ENCODE results near the gene LIN9.
"Not testable (repeated sequence)": the region's sequence is repeated elsewhere in the genome, so short reads cannot be mapped to it uniquely, and the experiment has no call there.

LIN9 gene

GRCh38 chr1:226252841-226253240 lies 56.1 kb downstream of the LIN9 start:
- H2BK5ac ChIP-seq (ENCODE audit: low read depth, low read length, poor library complexity), result not testable (repeated sequence)

GRCh38 chr1:226250511-226250910 lies 58.5 kb downstream of the LIN9 start:
- Histone ChIP-seq H3K79me2 (ENCODE audit: control insufficient read depth, insufficient read depth, low read length, poor library complexity) (no peaks in the 10 kb centered on the region), H3K9ac (ENCODE audit: low read length) (no peak overlapping the region), H3K27ac (ENCODE audit: low read depth, low read length) (no peak overlapping the region), H3K4me2 (ENCODE audit: low read length) (no peak overlapping the region), H4K91ac (ENCODE audit: low read depth, low read length) (no peak overlapping the region), H3K14ac (ENCODE audit: low read length) (no peak overlapping the region), H3K4ac (ENCODE audit: low read depth, low read length) (no peak overlapping the region), H3K4me3 (ENCODE audit: low read depth, low read length) (no peak overlapping the region), H2AK5ac (ENCODE audit: low read length) (no peak overlapping the region), H2BK12ac (ENCODE audit: low read length) (no peak overlapping the region), H3K18ac (ENCODE audit: low read length) (no peak overlapping the region), H2AFZ (ENCODE audit: insufficient read depth, low read length, poor library complexity) (no peak overlapping the region), H3K27me3 (ENCODE audit: insufficient read depth, low read length) (no peaks in the 10 kb centered on the region), H4K8ac (ENCODE audit: low read depth, low read length) (no peak overlapping the region), H2BK5ac (ENCODE audit: low read depth, low read length, poor library complexity) (no peak overlapping the region), H3K79me1 (ENCODE audit: low read length) (no peaks in the 10 kb centered on the region), H2BK120ac (ENCODE audit: insufficient read depth, low read length, poor library complexity) (no peak overlapping the region), H4K12ac (ENCODE audit: low read depth, low read length) (no peak overlapping the region), H3K36me3 (ENCODE audit: control insufficient read depth in 1 of 2, insufficient read depth in 2 of 2, low read length in 2 of 2) (peaks cover 1 to 13% of the 10 kb centered on the region in 2 experiments), H3K4me1 (ENCODE audit: control insufficient read depth in 1 of 2, insufficient read depth in 2 of 2, low read length in 2 of 2) (no peaks in the 10 kb centered on the region), H3K23ac (ENCODE audit: low read length) (no peak overlapping the region), H3K9me3 (ENCODE audit: insufficient read depth, low read depth, low read length) (no peaks in the 10 kb centered on the region)
- DNase-seq, result no peak
- no CpG with 5 or more reads among the region's 1 CpG for WGBS (ENCODE audit: extremely low coverage, insufficient coverage, insufficient read length)

More at GRCh38 chr1:226252841-226253240, 56.1 kb downstream of the LIN9 start:
- not testable (repeated sequence) for H3K4me2 ChIP-seq (ENCODE audit: low read length); H2BK120ac ChIP-seq (ENCODE audit: insufficient read depth, low read length, poor library complexity); H3K79me1 ChIP-seq (ENCODE audit: low read length); H3K4me1 ChIP-seq (ENCODE audit: control insufficient read depth in 1 of 2, insufficient read depth in 2 of 2, low read length in 2 of 2); H3K9me3 ChIP-seq (ENCODE audit: insufficient read depth, low read depth, low read length); H4K12ac ChIP-seq (ENCODE audit: low read depth, low read length); H3K27me3 ChIP-seq (ENCODE audit: insufficient read depth, low read length); H4K8ac ChIP-seq (ENCODE audit: low read depth, low read length); H3K18ac ChIP-seq (ENCODE audit: low read length); H3K27ac ChIP-seq (ENCODE audit: low read depth, low read length); H3K9ac ChIP-seq (ENCODE audit: low read length); H3K79me2 ChIP-seq (ENCODE audit: control insufficient read depth, insufficient read depth, low read length, poor library complexity); H2AFZ ChIP-seq (ENCODE audit: insufficient read depth, low read length, poor library complexity); DNase-seq; H3K4me3 ChIP-seq (ENCODE audit: low read depth, low read length); H2BK12ac ChIP-seq (ENCODE audit: low read length); H4K91ac ChIP-seq (ENCODE audit: low read depth, low read length); H2AK5ac ChIP-seq (ENCODE audit: low read length); H3K23ac ChIP-seq (ENCODE audit: low read length); H3K4ac ChIP-seq (ENCODE audit: low read depth, low read length); H3K14ac ChIP-seq (ENCODE audit: low read length)
- H3K36me3 ChIP-seq (ENCODE audit: control insufficient read depth in 1 of 2, insufficient read depth in 2 of 2, low read length in 2 of 2), result peaks cover 1 to 13% of the 10 kb centered on the region in 2 experiments
- no CpG with 5 or more reads among the region's 7 CpGs for WGBS (ENCODE audit: extremely low coverage, insufficient coverage, insufficient read length)

GRCh38 chr1:226248796-226249195 lies 60.2 kb downstream of the LIN9 start:
- no peak overlapping the region for H3K14ac ChIP-seq (ENCODE audit: low read length)
- H4K12ac ChIP-seq (ENCODE audit: low read depth, low read length), result no peak overlapping the region
- H3K27me3 ChIP-seq (ENCODE audit: insufficient read depth, low read length), result no peaks in the 10 kb centered on the region
- peaks cover 3 to 16% of the 10 kb centered on the region in 2 experiments for H3K36me3 ChIP-seq (ENCODE audit: control insufficient read depth in 1 of 2, insufficient read depth in 2 of 2, low read length in 2 of 2)
- no peaks in the 10 kb centered on the region for H3K9me3 ChIP-seq (ENCODE audit: insufficient read depth, low read depth, low read length)
- H3K18ac ChIP-seq (ENCODE audit: low read length), result no peak overlapping the region
- no peak overlapping the region for H2BK12ac ChIP-seq (ENCODE audit: low read length)
- no CpG with 5 or more reads among the region's 3 CpGs for WGBS (ENCODE audit: extremely low coverage, insufficient coverage, insufficient read length)
- H3K4me2 ChIP-seq (ENCODE audit: low read length), result no peak overlapping the region
- no peak overlapping the region for H2BK120ac ChIP-seq (ENCODE audit: insufficient read depth, low read length, poor library complexity)
- H3K4me1 ChIP-seq (ENCODE audit: control insufficient read depth in 1 of 2, insufficient read depth in 2 of 2, low read length in 2 of 2), result no peaks in the 10 kb centered on the region
- H3K4ac ChIP-seq (ENCODE audit: low read depth, low read length), result no peak overlapping the region
- H3K4me3 ChIP-seq (ENCODE audit: low read depth, low read length), result no peak overlapping the region
- H2BK5ac ChIP-seq (ENCODE audit: low read depth, low read length, poor library complexity), result no peak overlapping the region
- no peak overlapping the region for H3K27ac ChIP-seq (ENCODE audit: low read depth, low read length)
- H3K79me2 ChIP-seq (ENCODE audit: control insufficient read depth, insufficient read depth, low read length, poor library complexity), result no peaks in the 10 kb centered on the region
- H3K79me1 ChIP-seq (ENCODE audit: low read length), result no peaks in the 10 kb centered on the region
- H4K8ac ChIP-seq (ENCODE audit: low read depth, low read length), result no peak overlapping the region
- no peak for DNase-seq
- H3K23ac ChIP-seq (ENCODE audit: low read length), result no peak overlapping the region
- H3K9ac ChIP-seq (ENCODE audit: low read length), result no peak overlapping the region
- H2AFZ ChIP-seq (ENCODE audit: insufficient read depth, low read length, poor library complexity), result no peak overlapping the region
- H4K91ac ChIP-seq (ENCODE audit: low read depth, low read length), result no peak overlapping the region
- H2AK5ac ChIP-seq (ENCODE audit: low read length), result no peak overlapping the region

GRCh38 chr1:226248091-226248490 lies 60.9 kb downstream of the LIN9 start:
- Histone ChIP-seq H3K18ac (ENCODE audit: low read length) (no peak overlapping the region), H3K9ac (ENCODE audit: low read length) (no peak overlapping the region), H4K8ac (ENCODE audit: low read depth, low read length) (no peak overlapping the region), H3K36me3 (ENCODE audit: control insufficient read depth in 1 of 2, insufficient read depth in 2 of 2, low read length in 2 of 2) (peaks cover 3 to 15% of the 10 kb centered on the region in 2 experiments), H3K79me1 (ENCODE audit: low read length) (no peaks in the 10 kb centered on the region), H3K4ac (ENCODE audit: low read depth, low read length) (no peak overlapping the region), H2AFZ (ENCODE audit: insufficient read depth, low read length, poor library complexity) (no peak overlapping the region), H3K23ac (ENCODE audit: low read length) (no peak overlapping the region), H3K4me2 (ENCODE audit: low read length) (no peak overlapping the region), H2BK120ac (ENCODE audit: insufficient read depth, low read length, poor library complexity) (no peak overlapping the region), H3K4me3 (ENCODE audit: low read depth, low read length) (no peak overlapping the region), H3K27me3 (ENCODE audit: insufficient read depth, low read length) (no peaks in the 10 kb centered on the region), H4K91ac (ENCODE audit: low read depth, low read length) (no peak overlapping the region), H3K9me3 (ENCODE audit: insufficient read depth, low read depth, low read length) (no peaks in the 10 kb centered on the region), H4K12ac (ENCODE audit: low read depth, low read length) (no peak overlapping the region), H2BK12ac (ENCODE audit: low read length) (no peak overlapping the region), H3K27ac (ENCODE audit: low read depth, low read length) (no peak overlapping the region), H3K14ac (ENCODE audit: low read length) (no peak overlapping the region), H3K4me1 (ENCODE audit: control insufficient read depth in 1 of 2, insufficient read depth in 2 of 2, low read length in 2 of 2) (no peaks in the 10 kb centered on the region), H3K79me2 (ENCODE audit: control insufficient read depth, insufficient read depth, low read length, poor library complexity) (no peaks in the 10 kb centered on the region), H2BK5ac (ENCODE audit: low read depth, low read length, poor library complexity) (no peak overlapping the region), H2AK5ac (ENCODE audit: low read length) (no peak overlapping the region)
- WGBS (ENCODE audit: extremely low coverage, insufficient coverage, insufficient read length), result no CpG with 5 or more reads among the region's 2 CpGs
- no peak for DNase-seq

All from trophoblast cell (in vitro differentiated cells and primary cell).